ENCODE measurements around the gene VSTM4. TPM values are rescaled to one million over a fixed set of nuclear protein-coding genes. Genes with fewer than 3 reads are reported as not detected.

Gene VSTM4
- total and polyA plus RNA-seq, 9 of the 15 experiments (the other 6 are each of a cell fraction or from before 2014, with no cell fraction given) = 1.0 to 7.9 (median 3.0) TPM

GRCh38 chr10:49103761-49104160 lies 11.6 kb downstream of the VSTM4 start (continued):
- TF ChIP-seq ZMIZ1 (IDR thresholded peaks at IDR 0.05; ENCODE audit: low read depth in 2 of 2, low read length in 2 of 2) = no peak
- no peak for TF ChIP-seq RBBP5 (IDR thresholded peaks at IDR 0.05; ENCODE audit: borderline replicate concordance, insufficient read depth, low read length, poor library complexity, severe bottlenecking)
- no peak for TF ChIP-seq ZNF408 (CRISPR knock-in tag; IDR thresholded peaks at IDR 0.05; ENCODE audit: low read depth)

- H3K9ac ChIP-seq (ENCODE audit: insufficient read depth in 1 of 2, low read depth in 2 of 2, low read length in 2 of 2) = no peak overlapping the region
- POLR2A ChIA-PET = interaction anchor here (0.6 to 1.6 kb wide), 4 partner anchors 10 to 306 kb away, joined by 3 read pairs; no protein-coding TSS in a partner anchor
- H3K27me3 ChIP-seq (ENCODE audit: control insufficient read depth in 2 of 2, insufficient read depth in 2 of 2, low read length in 2 of 2) = no peaks in the 10 kb centered on the region
- in situ Hi-C loops (cut with MboI) = no loop called here
- BruUV-seq (replicated peaks) = no TSS peak
- intact Hi-C loops (cut with micrococcal nuclease) = no loop called here
- no peaks in the 10 kb centered on the region for H3K9me3 ChIP-seq (replicated peaks; ENCODE audit: control insufficient read depth, insufficient read depth, low read depth, low read length)
- CTCF ChIA-PET (ENCODE audit: low intra/inter-chr PET ratio) = no interaction called here
- no peak overlapping the region for H3K27ac ChIP-seq (ENCODE audit: extremely low read depth, low read depth, low read length)
- H3K9me1 ChIP-seq (ENCODE audit: control insufficient read depth, insufficient read depth, low read length) = no peaks in the 10 kb centered on the region
- H3K79me2 ChIP-seq (ENCODE audit: control insufficient read depth, insufficient read depth, low read length) = no peaks in the 10 kb centered on the region
- no peak overlapping the region for H3K4me2 ChIP-seq (ENCODE audit: insufficient read depth, low read length)
- H3K4me1 ChIP-seq (replicated peaks in 1 of 2; ENCODE audit: control insufficient read depth in 2 of 2, insufficient read depth in 2 of 2, low read length in 2 of 2) = peaks cover 0 to 3% of the 10 kb centered on the region in 2 experiments; a peak in 2 of 5 replicates
- 54% methylated on average over 8 of the region's 8 CpGs for WGBS (ENCODE audit: insufficient coverage, low coverage, missing lambda C conversion rate)
- H4K20me1 ChIP-seq (replicated peaks; ENCODE audit: control insufficient read depth, insufficient read depth, low read length) = no peaks in the 10 kb centered on the region; the same call in 1 of the 2 replicates
- no peak overlapping the region for H2AFZ ChIP-seq (ENCODE audit: low read depth, low read length)
- FAIRE-seq = no peak
- no peaks in the 10 kb centered on the region for H3K36me3 ChIP-seq (ENCODE audit: control insufficient read depth, insufficient read depth, low read length)
- H3K4me3 ChIP-seq = no peak overlapping the region
- no peak for DNase-seq (ENCODE audit: extremely low read depth in 1 of 4, low spot score in 3 of 4)
- no peak for ATAC-seq
- TF ChIP-seq ARID2 (IDR thresholded peaks at IDR 0.05) (no peak), ZBTB43 (CRISPR knock-in tag; IDR thresholded peaks at IDR 0.05) (no peak), ZSCAN32 (CRISPR knock-in tag; IDR thresholded peaks at IDR 0.05) (no peak), ELF4 (CRISPR knock-in tag; IDR thresholded peaks at IDR 0.05) (no peak), JUN (IDR thresholded peaks at IDR 0.05; ENCODE audit: borderline replicate concordance, low read depth, low read length) (no peak), JUN (CRISPR knock-in tag; IDR thresholded peaks at IDR 0.05; ENCODE audit: borderline replicate concordance) (no peak), ETV6 (IDR thresholded peaks at IDR 0.05; ENCODE audit: borderline replicate concordance in 1 of 2, low read depth in 2 of 2, low read length in 1 of 2) (no peak), ETV6 (CRISPR knock-in tag; IDR thresholded peaks at IDR 0.05; ENCODE audit: borderline replicate concordance) (no peak), ZNF146 (CRISPR knock-in tag; IDR thresholded peaks at IDR 0.05; ENCODE audit: unreplicated experiment) (no peak), MCM2 (IDR thresholded peaks at IDR 0.05; ENCODE audit: low read depth) (no peak), DDX20 (tag; IDR thresholded peaks at IDR 0.05; ENCODE audit: low read depth) (no peak), ZNF431 (CRISPR knock-in tag; IDR thresholded peaks at IDR 0.05) (no peak), KDM4B (IDR thresholded peaks at IDR 0.05; ENCODE audit: borderline replicate concordance in 2 of 2, low read depth in 1 of 2) (no peak), TFAM (CRISPR knock-in tag; conservative IDR thresholded peaks at IDR 0.05) (no peak)
Observed at GRCh38 chr10:49099046-49099445, 16.3 kb downstream of the VSTM4 start.
